HG02678 (cell line): ENCODE results near the gene OR8D2.

Experiments used
- ATAC-seq: cut with Tn5 transposase; IDR thresholded peaks from one replicate; pipeline ENCODE4 v1.9.1; 2021; ENCODE audit warnings: mild to moderate bottlenecking, moderate library complexity; ENCODE audit not compliant: unreplicated experiment

The OR8D2 gene

DNA sequence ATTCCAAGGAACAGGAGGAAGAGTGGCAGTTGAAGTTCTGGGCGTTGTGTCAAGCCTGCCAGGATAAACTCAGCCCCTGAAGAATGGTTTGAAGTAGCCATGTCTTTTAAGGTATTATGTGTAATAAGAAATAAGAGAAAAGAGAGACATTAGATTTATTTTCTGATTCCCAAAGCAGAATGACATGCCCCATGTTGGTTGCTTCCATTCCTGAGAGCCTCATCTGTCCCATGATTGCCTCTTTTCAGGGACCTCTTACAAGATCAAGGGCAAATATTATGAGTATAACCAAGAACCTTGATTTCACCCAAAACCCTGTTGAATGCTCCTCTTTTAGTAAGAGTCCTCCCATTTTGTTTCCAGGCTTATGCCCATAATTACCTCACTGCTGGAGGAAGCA is at the start of gene OR8D2:
Gene OR8D2 (minus strand): TSS at position 101 of the 400 bp plus-strand sequence. CDS start 0 bp downstream, at position 101.
- ATAC-seq = no peak

- ATAC-seq = no peak
These were observed 39.6 kb upstream of the OR8D2 start for GRCh38 chr11:124359566-124359965.

GRCh38 chr11:124346311-124346955 is 26.4 kb upstream of the OR8D2 start:
- ATAC-seq = no peak

GRCh38 chr11:124344346-124344745 is 24.3 kb upstream of the OR8D2 start:
- no peak for ATAC-seq

DNA sequence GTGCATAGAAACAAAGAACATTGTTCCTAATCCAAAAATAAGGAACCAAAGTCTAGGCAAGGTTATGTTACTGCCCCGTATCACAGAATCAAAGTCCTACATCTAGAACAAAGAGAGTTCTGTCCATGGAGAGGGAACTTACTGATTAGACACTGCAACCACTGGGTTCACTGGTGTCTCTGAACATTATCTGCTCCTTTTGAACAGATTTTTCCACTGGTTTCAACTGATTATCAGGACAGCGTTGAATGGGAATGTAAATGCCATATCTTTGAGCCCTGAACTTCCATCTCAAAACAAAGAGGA is 20.1 kb upstream of the OR8D2 start:
- ATAC-seq = no peak

GRCh38 chr11:124339396-124340141 is 19.6 kb upstream of the OR8D2 start:
- no peak for ATAC-seq

DNA sequence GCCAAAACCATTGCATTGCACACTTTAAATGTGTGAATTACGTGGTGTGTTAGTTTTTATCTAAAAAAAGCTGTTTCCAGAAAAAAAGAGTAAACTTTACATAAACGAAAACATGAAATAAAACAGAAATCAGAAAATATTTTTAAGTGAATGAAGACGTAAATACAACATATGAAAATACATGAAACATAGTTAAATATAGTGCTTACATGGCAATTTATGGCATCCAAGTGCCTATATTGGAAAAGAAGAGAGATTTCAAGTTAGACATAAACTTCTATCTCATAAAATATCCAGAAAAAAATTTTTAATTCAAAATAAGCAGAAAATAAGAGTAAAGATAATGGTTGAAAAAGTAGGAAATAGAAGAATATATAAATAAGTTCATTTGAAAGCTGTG is 11.9 kb upstream of the OR8D2 start:
- ATAC-seq = no peak

- peak; percentile 93 for ATAC-seq
These were observed 9.9 kb upstream of the OR8D2 start for GRCh38 chr11:124329787-124330478.

- ATAC-seq = no peak
These were observed 7.8 kb upstream of the OR8D2 start for GRCh38 chr11:124327775-124328174.

- ATAC-seq = no peak
These were observed 2.4 kb upstream of the OR8D2 start for GRCh38 chr11:124322356-124322755.

DNA sequence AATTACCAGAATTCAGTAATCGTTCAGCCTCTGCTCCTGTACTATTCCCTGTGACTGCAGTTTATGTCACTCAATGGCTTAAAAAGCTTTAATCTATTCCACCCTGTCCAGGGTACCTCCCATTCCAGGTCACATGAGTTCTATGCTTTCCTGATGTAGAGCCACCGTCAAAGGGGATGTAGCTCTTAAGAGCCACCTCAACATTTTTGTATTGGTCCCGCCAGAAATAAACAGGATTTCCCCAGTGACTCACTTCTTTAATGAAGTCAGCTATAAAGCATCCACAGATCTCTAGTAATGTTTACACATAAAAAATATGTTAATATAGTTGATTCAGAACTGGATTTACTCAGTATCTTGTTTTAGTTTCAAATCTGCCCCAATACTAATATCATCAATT is 4.9 kb downstream of the OR8D2 start:
- no peak for ATAC-seq

- no peak for ATAC-seq
These were observed 6.1 kb downstream of the OR8D2 start, which contains the start of gene OR8D1 for GRCh38 chr11:124313849-124314248. TSS of gene OR8D1 (minus strand) at chr11:124313949. CDS start at chr11:124310766, 3,183 bp downstream.

DNA sequence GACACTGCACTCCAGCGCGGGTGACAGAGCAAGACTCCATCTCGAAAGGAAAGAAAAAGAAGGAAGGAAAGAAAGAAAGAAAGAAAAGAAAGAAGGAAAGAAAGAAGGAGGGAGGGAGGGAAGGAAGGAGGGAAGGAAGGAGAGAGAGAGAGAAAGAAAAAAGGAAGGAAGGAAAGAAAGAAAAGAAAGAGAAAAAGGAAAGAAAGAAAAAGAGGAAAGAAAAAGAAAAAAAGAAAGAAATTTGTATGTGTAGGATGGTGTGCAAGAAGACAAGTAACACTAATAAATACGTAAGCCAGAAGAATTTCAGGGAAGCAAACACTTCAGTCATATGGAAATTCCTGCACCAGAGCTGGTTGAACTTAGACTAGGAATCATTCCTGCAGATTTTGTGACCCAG is 6.9 kb downstream of the OR8D2 start:
- no peak for ATAC-seq

- no peak for ATAC-seq
These were observed 8.3 kb downstream of the OR8D2 start for GRCh38 chr11:124311670-124312069.

DNA sequence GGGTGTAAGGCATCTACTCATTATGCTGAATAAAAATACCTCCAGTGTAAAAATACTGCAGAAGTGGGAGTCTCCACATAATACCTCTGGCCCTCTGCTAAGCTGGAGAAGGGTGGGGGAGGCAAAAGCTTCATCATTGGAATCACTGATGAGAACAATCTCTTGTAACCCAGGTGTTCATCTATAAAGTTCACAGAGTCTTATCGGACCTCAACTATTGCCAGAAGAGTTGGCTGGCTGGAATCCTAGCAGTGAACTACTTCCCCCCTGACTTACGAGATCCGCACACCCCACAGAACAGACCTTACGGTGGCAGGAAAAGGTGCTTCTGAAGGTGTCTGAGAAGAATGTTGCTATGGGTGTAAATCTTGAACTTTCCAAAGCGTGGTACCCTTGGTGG is 8.7 kb downstream of the OR8D2 start:
- ATAC-seq = no peak

DNA sequence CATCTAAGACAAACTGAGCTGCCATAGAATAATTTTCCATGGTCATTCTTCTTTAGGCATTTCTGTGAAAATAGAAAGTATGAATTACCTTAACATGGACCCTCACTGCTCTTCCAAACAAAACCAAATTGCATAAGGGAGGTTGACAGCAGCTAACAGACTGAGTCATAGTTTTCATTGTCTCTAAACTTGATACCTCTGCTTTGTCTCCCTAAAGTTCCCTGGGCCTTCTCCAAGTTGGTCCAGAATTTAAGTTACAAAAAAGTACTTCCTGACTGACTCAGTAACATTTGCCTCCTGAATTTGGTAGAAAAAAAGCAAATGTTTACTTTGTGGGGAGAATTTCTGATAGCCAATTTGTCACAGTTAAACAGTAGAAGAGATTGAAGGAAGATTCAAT is 9.3 kb downstream of the OR8D2 start:
- no peak for ATAC-seq

GRCh38 chr11:124307093-124307492 is 12.9 kb downstream of the OR8D2 start:
- no peak for ATAC-seq

DNA sequence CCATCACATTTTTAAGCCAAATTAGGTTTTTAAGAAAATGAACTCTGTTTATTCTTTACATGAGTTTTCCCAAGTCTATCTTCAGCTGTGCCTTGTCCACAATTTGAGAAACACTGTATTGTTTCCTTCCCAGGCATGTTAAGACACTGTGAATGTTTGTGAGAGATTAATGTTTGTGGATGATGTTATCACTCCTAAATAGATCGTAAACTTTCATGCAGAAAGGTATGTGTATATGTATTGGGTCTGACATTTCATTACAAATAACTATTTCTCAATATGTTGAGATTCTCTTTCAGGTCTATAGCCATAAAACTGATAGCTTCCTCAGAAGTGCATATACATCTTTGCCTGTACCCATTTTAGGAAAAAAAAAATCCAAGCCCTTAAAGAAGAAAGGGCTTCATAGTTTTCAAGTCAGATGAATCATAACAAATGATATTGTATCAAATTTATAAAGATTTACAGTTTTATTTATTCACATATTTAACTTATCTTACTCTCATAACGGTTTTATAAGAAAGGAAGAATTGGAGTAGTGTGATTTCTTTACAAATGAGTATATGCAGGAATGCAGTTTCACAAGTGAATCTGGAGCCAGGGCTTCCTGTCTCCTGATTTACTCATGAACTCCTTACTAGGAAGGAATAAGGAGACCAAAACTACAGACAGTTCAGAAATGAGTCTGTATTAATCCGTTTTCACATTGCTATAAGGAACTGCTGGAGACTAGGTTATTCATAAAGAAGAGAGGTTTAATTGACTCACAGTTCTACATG is 17.5 kb downstream of the OR8D2 start:
- ATAC-seq = no peak

GRCh38 chr11:124301548-124301947 is 18.4 kb downstream of the OR8D2 start:
- no peak for ATAC-seq

- no peak for ATAC-seq
These were observed 22.1 kb downstream of the OR8D2 start for GRCh38 chr11:124297921-124298320.

GRCh38 chr11:124296016-124296415 is 24.0 kb downstream of the OR8D2 start:
- ATAC-seq = no peak
